K562 (cell line): ENCODE data around the gene DUS1L. TPM values are rescaled to one million over a fixed set of nuclear protein-coding genes. Genes with fewer than 3 reads are reported as not detected.

ENCODE experiments used
- ATAC-seq: fragments of 200-7000 bp; cut with Tn5 transposase; 3 replicates; pipeline ENCODE4 v1.9.1; 2020; ENCODE audit warnings: moderate library complexity
- BruUV-seq: library from RNA; stranded (reverse); fragments of 400-500 nt; replicated peaks from 2 replicates; lab custom pipeline; 2021; lab: Mats Ljungman, UMichigan
- CTCF ChIA-PET: fragments of 300-600 bp; formaldehyde crosslinking; extraction: SDS; loops from one replicate; lab custom pipeline; 2021; ENCODE audit warnings: low intra/inter-chr PET ratio; lab: Yijun Ruan, JAX
- POLR2A ChIA-PET: fragments of 300-600, 350-650 bp; sonication (Branson Sonifier 250); formaldehyde crosslinking; extraction: SDS; loops from one replicate; lab custom pipeline; 2021; ENCODE audit warnings: antibody characterized with exemption, inconsistent platforms; lab: Yijun Ruan, JAX
- DNase-seq, 4 experiments: peaks; one replicate each; pipeline versions ENCODE4 v3.0.0 to v3.0.0-alpha.2; 2011 to 2018; ENCODE audit warnings: low spot score in 3 of 4, mixed read lengths in 3 of 4; ENCODE audit errors: extremely low read depth in 1 of 4
- FAIRE-seq: peaks from 2 replicates; lab custom pipeline; 2011; peaks lifted over from hg19 to GRCh38; lab: Jason Lieb, UNC
- H2AFZ ChIP-seq: 2 replicates; pipeline ENCODE4 v1.6.0; 2011; ENCODE audit warnings: low read depth, low read length, control low read depth, inconsistent platforms
- H3K27ac ChIP-seq: fragments of 200-600 bp; 3 replicates; pipeline ENCODE4 v1.8.0; 2011; ENCODE audit warnings: low read depth, mild to moderate bottlenecking, control low read depth, inconsistent platforms, low read length, moderate library complexity, mixed read lengths; ENCODE audit errors: extremely low read depth
- H3K27me3 ChIP-seq, 2 experiments: fragments of 300-600 bp in 1 of 2; 2 replicates in 1 of 2; 3 replicates in 1 of 2; pipeline versions ENCODE4 v1.6.0 to v1.8.0; 2011; ENCODE audit warnings: inconsistent platforms in 2 of 2, low read length in 2 of 2, mild to moderate bottlenecking in 1 of 2, mixed read lengths in 1 of 2, moderate library complexity in 1 of 2; ENCODE audit not compliant: control insufficient read depth in 2 of 2, insufficient read depth in 2 of 2
- H3K36me3 ChIP-seq: fragments of 300-600 bp; 3 replicates; pipeline ENCODE4 v1.8.0; 2011; ENCODE audit warnings: mild to moderate bottlenecking, low read length, inconsistent platforms; ENCODE audit not compliant: control insufficient read depth, insufficient read depth
- H3K4me1 ChIP-seq, 2 experiments: fragments of 200-600 bp in 1 of 2; replicated peaks in 1 of 2; 2 replicates in 1 of 2; 3 replicates in 1 of 2; pipeline versions ENCODE4 v1.5.1 to v1.8.0; 2011; ENCODE audit warnings: inconsistent platforms in 2 of 2, low read length in 2 of 2, mild to moderate bottlenecking in 1 of 2, mixed read lengths in 1 of 2, moderate library complexity in 1 of 2; ENCODE audit not compliant: control insufficient read depth in 2 of 2, insufficient read depth in 2 of 2
- H3K4me2 ChIP-seq: 2 replicates; pipeline ENCODE4 v1.6.1; 2011; ENCODE audit warnings: low read length, control low read depth, inconsistent platforms, mixed read lengths; ENCODE audit not compliant: insufficient read depth
- H3K4me3 ChIP-seq: fragments of 200-600 bp; sonication (generic), shearing (Covaris generic); 2 replicates; pipeline ENCODE4 v1.5.1; 2016; ENCODE audit warnings: control low read depth, inconsistent platforms
- H3K79me2 ChIP-seq: fragments of 200-600 bp; 3 replicates; pipeline ENCODE4 v1.8.0; 2011; ENCODE audit warnings: low read length, inconsistent platforms; ENCODE audit not compliant: control insufficient read depth, insufficient read depth
- H3K9ac ChIP-seq, 2 experiments: 2 replicates each; pipeline versions ENCODE4 v1.6.0 to v1.6.1; 2011; ENCODE audit warnings: low read depth in 2 of 2, low read length in 2 of 2, control low read depth in 1 of 2, inconsistent platforms in 1 of 2, mild to moderate bottlenecking in 1 of 2, mixed read lengths in 1 of 2; ENCODE audit not compliant: insufficient read depth in 1 of 2
- H3K9me1 ChIP-seq: one replicate; pipeline ENCODE4 v1.6.0; 2011; ENCODE audit warnings: inconsistent platforms, mild to moderate bottlenecking, low read length, moderate library complexity; ENCODE audit not compliant: control insufficient read depth, insufficient read depth
- H3K9me3 ChIP-seq: replicated peaks from 2 replicates; pipeline ENCODE4 v1.5.1; 2011; ENCODE audit warnings: low read depth, low read length, inconsistent platforms; ENCODE audit not compliant: control insufficient read depth, insufficient read depth
- H4K20me1 ChIP-seq: replicated peaks from 2 replicates; pipeline ENCODE4 v1.6.1; 2011; ENCODE audit warnings: low read length, inconsistent platforms, mixed read lengths; ENCODE audit not compliant: control insufficient read depth, insufficient read depth
- AFF4 ChIP-seq: sonication (generic); formaldehyde crosslinking; IDR thresholded peaks from 2 replicates; pipeline ENCODE4 v1.8.0; 2023; ENCODE audit warnings: mild to moderate bottlenecking, missing genetic modification reagents
- BCLAF1 ChIP-seq, 2 experiments: fragments of 450-650 bp in 1 of 2; IDR thresholded peaks; 2 replicates each; pipeline ENCODE4 v1.6.1; 2011 to 2017; ENCODE audit warnings: low read depth in 2 of 2, antibody characterized with exemption in 1 of 2, borderline replicate concordance in 1 of 2, low read length in 1 of 2, mild to moderate bottlenecking in 1 of 2, mixed read lengths in 1 of 2; ENCODE audit not compliant: control insufficient read depth in 1 of 2
- EGR1 ChIP-seq: fragments of 450-650 bp; conservative IDR thresholded peaks from 2 replicates; pipeline ENCODE4 v1.6.1; 2017; ENCODE audit warnings: mild to moderate bottlenecking
- KHSRP ChIP-seq: fragments of 450-650 bp; IDR thresholded peaks from 2 replicates; pipeline ENCODE4 v1.6.1; 2017
- ZC3H8 ChIP-seq: fragments of 450-650 bp; IDR thresholded peaks from 2 replicates; pipeline ENCODE4 v1.6.1; 2017
- ZNF280A ChIP-seq: fragments of 450-650 bp; IDR thresholded peaks from 2 replicates; pipeline ENCODE4 v1.6.1; 2018; ENCODE audit warnings: mild to moderate bottlenecking, low read depth; ENCODE audit not compliant: partially characterized antibody
- ZNF398 ChIP-seq: fragments of 250-450 bp; sonication (Bioruptor Pico); IDR thresholded peaks from 2 replicates; pipeline ENCODE4 v1.8.0; 2021; ENCODE audit warnings: moderate library complexity, mild to moderate bottlenecking, inconsistent platforms
- ZNF511 ChIP-seq: sonication (generic); formaldehyde crosslinking; IDR thresholded peaks from 2 replicates; pipeline ENCODE4 v1.8.0; 2022; ENCODE audit warnings: mild to moderate bottlenecking, missing genetic modification reagents
- ZNF76 ChIP-seq: fragments of 250-450 bp; sonication (Bioruptor Pico); IDR thresholded peaks from 2 replicates; pipeline ENCODE4 v1.4.0; 2020; ENCODE audit warnings: mild to moderate bottlenecking, moderate library complexity, borderline replicate concordance
- WGBS: fragments of 100-300 bp; shearing (Covaris generic); methylation state at CpG from one replicate; pipeline ENCODE4 v1.1.6; 2016; ENCODE audit warnings: low coverage, mixed read lengths; ENCODE audit not compliant: insufficient coverage; ENCODE audit errors: missing lambda C conversion rate; 5-methylcytosine and 5-hydroxymethylcytosine counted together
- in situ Hi-C: fragments of 300-500 bp; cut with MboI; formaldehyde crosslinking; loops from 4 replicates; pipeline ENCODE4 v1.15.0; 2018; ENCODE audit warnings: inconsistent platforms, mixed read lengths
- intact Hi-C: fragments of 100-400 bp; cut with micrococcal nuclease; formaldehyde crosslinking; loops from 2 replicates; pipeline ENCODE4 v1.14.2; 2022
- polyA plus RNA-seq, 8 experiments: library from polyadenylated mRNA; depleted of rRNA in 4 of 8; stranded (reverse) in 5 of 8; unstranded in 3 of 8; fragments of >200 nt; fragmentation: Nextera tagmentation in 2 of 8; fragmentation: Illumina TruSeq in 1 of 8; extraction: Ambion mirVana in 2 of 8; extraction: Trizol in 1 of 8; gene quantifications; 2 replicates each; pipeline versions ENCODE4 v1.2.1 to v1.2.3, GENCODE V29; 2011 to 2014; ENCODE audit warnings: inconsistent platforms in 1 of 8, missing spikeins in 1 of 8
- total RNA-seq, 7 experiments: library from RNA; depleted of rRNA in 6 of 7; stranded (reverse); fragments of >200 nt in 6 of 7; fragmentation: Illumina TruSeq in 2 of 7; extraction: Trizol in 2 of 7; gene quantifications; 2 replicates each; pipeline versions ENCODE4 v1.2.1 to v1.2.3, GENCODE V29; 2011 to 2021; ENCODE audit warnings: low replicate concordance in 1 of 7

The DUS1L gene
- total and polyA plus RNA-seq, 9 of the 15 experiments (the other 6 are each of a cell fraction or from before 2014, with no cell fraction given) = 7.8 to 210 (median 83.9) TPM

- peak in 2 of 4 experiments; percentile 76 to 80 for DNase-seq
- BruUV-seq = no TSS peak
- in situ Hi-C loops = no loop called here
- H3K9me3 ChIP-seq = no peaks in the 10 kb centered on the region
- H3K9ac ChIP-seq = peak overlapping the region; percentile 95 to 100
- peak overlapping the region; percentile 78; the same call in 1 of the 2 replicates for H3K4me2 ChIP-seq
- peak overlapping the region; percentile 94 for H3K27ac ChIP-seq
- intact Hi-C loops = loop anchor here (5.0 kb wide), 1 partner anchor 66 kb away; the partner anchor contains the start of gene RAC3
- peaks cover 65% of the 10 kb centered on the region for H3K79me2 ChIP-seq
- peaks cover 32 to 92% of the 10 kb centered on the region in 2 experiments for H3K4me1 ChIP-seq
- ChIA-PET POLR2A (interaction anchor here (0.7 to 1.8 kb wide), 8 partner anchors 9 to 103 kb away, joined by 3 to 16 read pairs (median 4); partner anchors contain the start of gene DUS1L), CTCF (interaction anchor here (0.6 kb wide), 1 partner anchor 68 kb away, joined by 3 read pairs; no protein-coding TSS in a partner anchor)
- H3K36me3 ChIP-seq = peaks cover 46% of the 10 kb centered on the region
- peaks cover 25% of the 10 kb centered on the region for H4K20me1 ChIP-seq
- ATAC-seq = no peak
- no peaks in the 10 kb centered on the region for H3K27me3 ChIP-seq
- peak overlapping the region; percentile 97 for H3K4me3 ChIP-seq
- FAIRE-seq = no peak
- no peak overlapping the region; the same call in 1 of the 2 replicates for H2AFZ ChIP-seq
- 0% methylated on average over 4 of the region's 36 CpGs for WGBS
- H3K9me1 ChIP-seq = no peaks in the 10 kb centered on the region
- TF ChIP-seq ZNF76 (CRISPR knock-in tag) (no peak), KHSRP (no peak), AFF4 (peak; percentile 32; the same call in 1 of the 2 replicates), BCLAF1 (IDR thresholded peaks at IDR 0.05; ENCODE audit: borderline replicate concordance in 1 of 2, control insufficient read depth in 1 of 2, low read depth in 2 of 2, low read length in 1 of 2) (peak in 1 of 2 experiments; percentile 60; a peak in 1 of 4 replicates), ZNF280A (no peak), EGR1 (no peak), ZNF511 (0 out of 2 replicates have a peak, but pooled peaks have one; percentile 73), ZNF398 (CRISPR knock-in tag) (no peak), ZC3H8 (no peak)
Measured at GRCh38 chr17:82097919-82098168, 32.2 kb upstream of the DUS1L start.
